GM12878 (cell line): ENCODE measurements around the gene NEK7. TPM values are rescaled to one million over a fixed set of nuclear protein-coding genes. Genes with fewer than 3 reads are reported as not detected.
A peak's percentile ranks its signal among the peaks of the same experiment; 100 is the strongest.

Experiments used
- ATAC-seq: fragments of 200-7000 bp; cut with Tn5 transposase; 3 replicates; pipeline ENCODE4 v1.9.1; 2020; ENCODE audit warnings: mild to moderate bottlenecking, moderate library complexity
- BruUV-seq: library from RNA; stranded (reverse); fragments of 400-500 nt; replicated peaks from 2 replicates; lab custom pipeline; 2021; lab: Mats Ljungman, UMichigan
- CTCF ChIA-PET: fragments of 300-600 bp; sonication (Branson Sonifier 250); formaldehyde crosslinking; extraction: SDS; loops from one replicate; lab custom pipeline; 2021; ENCODE audit warnings: inconsistent platforms; lab: Yijun Ruan, JAX
- POLR2A ChIA-PET: fragments of 350-600 bp; formaldehyde crosslinking; extraction: SDS; loops from one replicate; lab custom pipeline; 2021; ENCODE audit warnings: inconsistent platforms; lab: Charles Lee
- RAD21 ChIA-PET: fragments of 300-600 bp; sonication (Branson Sonifier 250); formaldehyde crosslinking; loops from one replicate; lab custom pipeline; 2023; ENCODE audit warnings: antibody characterized with exemption; ENCODE audit not compliant: unreplicated experiment; lab: Charles Lee
- SMC1A ChIA-PET: fragments of 300-600 bp; sonication (Branson Sonifier 250); formaldehyde crosslinking; loops from one replicate; lab custom pipeline; 2023; ENCODE audit not compliant: unreplicated experiment, uncharacterized antibody; lab: Charles Lee
- DNase-seq: peaks from one replicate; pipeline ENCODE4 v3.0.0-alpha.2; 2011; ENCODE audit warnings: low read depth, low spot score
- FAIRE-seq: peaks from 3 replicates; lab custom pipeline; 2011; peaks lifted over from hg19 to GRCh38; lab: Jason Lieb, UNC
- H2AFZ ChIP-seq: 2 replicates; pipeline ENCODE4 v1.6.0; 2011; ENCODE audit warnings: low read depth, low read length, control low read depth; ENCODE audit not compliant: control insufficient read depth
- H3K27ac ChIP-seq: 2 replicates; pipeline ENCODE4 v1.5.1; 2011; ENCODE audit warnings: control low read depth; ENCODE audit not compliant: control insufficient read depth, insufficient read depth
- H3K27me3 ChIP-seq, 2 experiments: replicated peaks in 1 of 2; 2 replicates each; pipeline versions ENCODE4 v1.6.0 to v1.6.1; 2011; ENCODE audit warnings: low read length in 1 of 2; ENCODE audit not compliant: control insufficient read depth in 2 of 2, insufficient read depth in 2 of 2
- H3K36me3 ChIP-seq, 2 experiments: 2 replicates each; pipeline ENCODE4 v1.5.1; 2011; ENCODE audit warnings: low read length in 1 of 2; ENCODE audit not compliant: control insufficient read depth in 2 of 2, insufficient read depth in 2 of 2
- H3K4me1 ChIP-seq: 2 replicates; pipeline ENCODE4 v1.6.1; 2011; ENCODE audit warnings: mild to moderate bottlenecking, low read length, moderate library complexity, mixed read lengths; ENCODE audit not compliant: control insufficient read depth, insufficient read depth
- H3K4me2 ChIP-seq: 2 replicates; pipeline ENCODE4 v1.6.0; 2011; ENCODE audit warnings: control low read depth; ENCODE audit not compliant: control insufficient read depth, insufficient read depth
- H3K4me3 ChIP-seq: fragments of 200-600 bp; sonication (generic); 2 replicates; pipeline ENCODE4 v1.5.1; 2016
- H3K79me2 ChIP-seq: 2 replicates; pipeline ENCODE4 v1.6.0; 2011; ENCODE audit warnings: low read length; ENCODE audit not compliant: control insufficient read depth, insufficient read depth
- H3K9ac ChIP-seq: 2 replicates; pipeline ENCODE4 v1.8.0; 2011; ENCODE audit warnings: low read length, control low read depth, mixed read lengths; ENCODE audit not compliant: control insufficient read depth, insufficient read depth
- H3K9me3 ChIP-seq: replicated peaks from 3 replicates; pipeline ENCODE4 v1.5.1; 2011; ENCODE audit warnings: mild to moderate bottlenecking, low read length; ENCODE audit not compliant: control insufficient read depth, insufficient read depth
- H4K20me1 ChIP-seq: 2 replicates; pipeline ENCODE4 v1.6.0; 2011; ENCODE audit not compliant: control insufficient read depth, insufficient read depth
- ATF3 ChIP-seq: IDR thresholded peaks from 2 replicates; pipeline ENCODE4 v1.6.1; 2011; ENCODE audit warnings: low read depth, mild to moderate bottlenecking, low read length, moderate library complexity, borderline replicate concordance; ENCODE audit errors: extremely low read depth
- CBX3 ChIP-seq: fragments of 200-600 bp; sonication (generic); IDR thresholded peaks from 2 replicates; pipeline ENCODE4 v1.6.1; 2016; ENCODE audit warnings: low read depth, borderline replicate concordance
- CEBPB ChIP-seq, 2 experiments: fragments of 150-350 bp in 1 of 2; IDR thresholded peaks; 2 replicates each; pipeline ENCODE4 v1.6.1; 2012 to 2014; ENCODE audit warnings: low read depth in 2 of 2, low read length in 2 of 2, borderline replicate concordance in 1 of 2, inconsistent platforms in 1 of 2
- ELK1 ChIP-seq: IDR thresholded peaks from 2 replicates; pipeline ENCODE4 v1.6.1; 2012; ENCODE audit warnings: low read depth, low read length, improper control_type of control experiment
- FOXM1 ChIP-seq: IDR thresholded peaks from 2 replicates; pipeline ENCODE4 v1.6.1; 2012; ENCODE audit warnings: low read depth, mild to moderate bottlenecking, inconsistent platforms, low read length, moderate library complexity
- GATAD2B ChIP-seq: fragments of 450-650 bp; conservative IDR thresholded peaks from 2 replicates; pipeline ENCODE4 v1.6.1; 2017; ENCODE audit warnings: low read depth, mild to moderate bottlenecking, moderate library complexity
- IKZF2 ChIP-seq, 2 experiments: fragments of 450-650 bp; IDR thresholded peaks; 2 replicates each; pipeline ENCODE4 v1.6.1; 2017; ENCODE audit warnings: mild to moderate bottlenecking in 2 of 2, moderate library complexity in 2 of 2
- JUNB ChIP-seq: IDR thresholded peaks from 2 replicates; pipeline ENCODE4 v1.6.1; 2016; ENCODE audit warnings: antibody characterized with exemption, mild to moderate bottlenecking
- KDM1A ChIP-seq: fragments of 200-600 bp; sonication (generic); IDR thresholded peaks from 2 replicates; pipeline ENCODE4 v1.6.1; 2016; ENCODE audit warnings: borderline replicate concordance
- KLF5 ChIP-seq: fragments of 450-650 bp; IDR thresholded peaks from 2 replicates; pipeline ENCODE4 v1.6.1; 2014; ENCODE audit warnings: mild to moderate bottlenecking; ENCODE audit not compliant: partially characterized antibody
- NR2C1 ChIP-seq: fragments of 450-650 bp; IDR thresholded peaks from 2 replicates; pipeline ENCODE4 v1.6.1; 2017; ENCODE audit warnings: antibody characterized with exemption, mild to moderate bottlenecking, moderate library complexity
- POLR2A ChIP-seq: IDR thresholded peaks from 2 replicates; pipeline ENCODE4 v1.6.1; 2011; ENCODE audit warnings: low read depth, mild to moderate bottlenecking, low read length
- PRDM15 ChIP-seq: fragments of 450-650 bp; formaldehyde crosslinking; IDR thresholded peaks from 2 replicates; pipeline ENCODE4 v1.4.0; 2020; ENCODE audit warnings: mild to moderate bottlenecking, moderate library complexity
- SIX5 ChIP-seq: IDR thresholded peaks from 2 replicates; pipeline ENCODE4 v1.6.1; 2011; ENCODE audit warnings: mild to moderate bottlenecking, low read depth, low read length, moderate library complexity; ENCODE audit not compliant: severe bottlenecking
- SMAD5 ChIP-seq: IDR thresholded peaks from 2 replicates; pipeline ENCODE4 v1.6.1; 2016; ENCODE audit warnings: antibody characterized with exemption, low read depth
- TCF3 ChIP-seq: IDR thresholded peaks from 2 replicates; pipeline ENCODE4 v1.6.1; 2012; ENCODE audit warnings: low read depth, mild to moderate bottlenecking, low read length, borderline replicate concordance; ENCODE audit not compliant: insufficient read depth
- WGBS: methylation state at CpG from one replicate; pipeline ENCODE4 v1.1.6; 2016; ENCODE audit warnings: low lambda C conversion rate; ENCODE audit not compliant: insufficient replicate concordance, insufficient coverage; ENCODE audit errors: missing lambda C conversion rate; 5-methylcytosine and 5-hydroxymethylcytosine counted together
- in situ Hi-C: fragments of 300-500 bp; cut with MboI; formaldehyde crosslinking; loops from 9 replicates; pipeline ENCODE4 v1.14.3; 2018; ENCODE audit warnings: mixed read lengths
- intact Hi-C: fragments of 100-400 bp; cut with micrococcal nuclease; formaldehyde crosslinking; loops from one replicate; pipeline ENCODE4 v1.14.2; 2022; ENCODE audit not compliant: unreplicated experiment
- polyA plus RNA-seq, 11 experiments: library from polyadenylated mRNA; depleted of rRNA in 4 of 11; unstranded in 6 of 11; stranded (reverse) in 5 of 11; fragments of >200 nt; fragmentation: Nextera tagmentation in 4 of 11; fragmentation: Illumina TruSeq in 1 of 11; extraction: Ambion mirVana in 4 of 11; extraction: Trizol in 1 of 11; gene quantifications; 1 replicate in 1 of 11; 2 replicates in 10 of 11; pipeline versions ENCODE4 v1.2.1 to v1.2.3, GENCODE V29; 2011 to 2016; ENCODE audit warnings: inconsistent platforms in 2 of 11, missing spikeins in 2 of 11, low read depth in 1 of 11
- total RNA-seq, 4 experiments: library from RNA; depleted of rRNA in 3 of 4; stranded (reverse); fragments of >200 nt in 3 of 4; fragmentation: Illumina TruSeq in 1 of 4; extraction: Trizol in 1 of 4; gene quantifications; 2 replicates each; pipeline versions ENCODE4 v1.2.1 to v1.2.3, GENCODE V29; 2013 to 2021
- TF ChIP-seq, protein P1 (sequence below): IDR thresholded peaks from 2 replicates; pipeline ENCODE4 v1.6.1; 2012; ENCODE audit warnings: low read length, inconsistent platforms

Gene NEK7
- total and polyA plus RNA-seq, 10 of the 15 experiments (the other 5 are each of a cell fraction or from before 2014, with no cell fraction given): 9.4 to 77.7 (median 24.0) TPM

DNA sequence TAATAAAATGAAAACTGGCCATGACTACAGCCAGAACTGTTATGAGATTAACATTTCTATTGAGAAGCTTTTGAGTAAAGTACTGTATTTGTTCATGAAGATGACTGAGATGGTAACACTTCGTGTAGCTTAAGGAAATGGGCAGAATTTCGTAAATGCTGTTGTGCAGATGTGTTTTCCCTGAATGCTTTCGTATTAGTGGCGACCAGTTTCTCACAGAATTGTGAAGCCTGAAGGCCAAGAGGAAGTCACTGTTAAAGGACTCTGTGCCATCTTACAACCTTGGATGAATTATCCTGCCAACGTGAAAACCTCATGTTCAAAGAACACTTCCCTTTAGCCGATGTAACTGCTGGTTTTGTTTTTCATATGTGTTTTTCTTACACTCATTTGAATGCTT lies 164.0 kb downstream of the NEK7 start:
- peak overlapping the region; percentile 76 for H2AFZ ChIP-seq
- SMC1A ChIA-PET: no interaction called here
- in situ Hi-C loops: no loop called here
- RAD21 ChIA-PET: no interaction called here
- H3K4me1 ChIP-seq: peaks cover 4% of the 10 kb centered on the region; the same call in 1 of the 2 replicates
- CTCF ChIA-PET: no interaction called here
- WGBS: 36% methylated on average over 6 of the region's 6 CpGs
- H3K27me3 ChIP-seq: no peaks in the 10 kb centered on the region
- ATAC-seq (peak; percentile 19), DNase-seq (no peak), FAIRE-seq (peak; percentile 86)
- no peak for TF ChIP-seq JUNB
- TF ChIP-seq, protein P1, sequence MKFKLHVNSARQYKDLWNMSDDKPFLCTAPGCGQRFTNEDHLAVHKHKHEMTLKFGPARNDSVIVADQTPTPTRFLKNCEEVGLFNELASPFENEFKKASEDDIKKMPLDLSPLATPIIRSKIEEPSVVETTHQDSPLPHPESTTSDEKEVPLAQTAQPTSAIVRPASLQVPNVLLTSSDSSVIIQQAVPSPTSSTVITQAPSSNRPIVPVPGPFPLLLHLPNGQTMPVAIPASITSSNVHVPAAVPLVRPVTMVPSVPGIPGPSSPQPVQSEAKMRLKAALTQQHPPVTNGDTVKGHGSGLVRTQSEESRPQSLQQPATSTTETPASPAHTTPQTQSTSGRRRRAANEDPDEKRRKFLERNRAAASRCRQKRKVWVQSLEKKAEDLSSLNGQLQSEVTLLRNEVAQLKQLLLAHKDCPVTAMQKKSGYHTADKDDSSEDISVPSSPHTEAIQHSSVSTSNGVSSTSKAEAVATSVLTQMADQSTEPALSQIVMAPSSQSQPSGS: no peak
- TF ChIP-seq TCF3: no peak
- no peak for TF ChIP-seq SIX5
- no peak for TF ChIP-seq GATAD2B
- TF ChIP-seq IKZF2 (IDR thresholded peaks at IDR 0.05): no peak
- no peak for TF ChIP-seq POLR2A
- no peak for TF ChIP-seq KLF5
- no peak for TF ChIP-seq CEBPB (IDR thresholded peaks at IDR 0.05; ENCODE audit: borderline replicate concordance in 1 of 2, low read depth in 2 of 2, low read length in 2 of 2)
- no peak for TF ChIP-seq ATF3
- no peak for TF ChIP-seq NR2C1
- TF ChIP-seq CBX3: no peak
- TF ChIP-seq FOXM1: no peak
- TF ChIP-seq PRDM15 (CRISPR knock-in tag): no peak
- no peak for TF ChIP-seq KDM1A
- TF ChIP-seq ELK1: no peak
- TF ChIP-seq SMAD5: no peak
- intact Hi-C loops: no loop called here
- peaks cover 0 to 3% of the 10 kb centered on the region in 2 experiments; a peak in 1 of 4 replicates for H3K36me3 ChIP-seq
- no peak overlapping the region for H3K4me3 ChIP-seq
- H3K79me2 ChIP-seq: no peaks in the 10 kb centered on the region
- no peak overlapping the region for H3K9ac ChIP-seq
- H3K4me2 ChIP-seq: peak overlapping the region; percentile 46; the same call in 1 of the 2 replicates
- H3K27ac ChIP-seq: 0 out of 2 replicates have a peak overlapping the region, but pooled peaks have one; percentile 22
- POLR2A ChIA-PET: no interaction called here
- TSS peak; percentile 18 for BruUV-seq
- no peaks in the 10 kb centered on the region for H3K9me3 ChIP-seq
- no peaks in the 10 kb centered on the region for H4K20me1 ChIP-seq
